B cell (primary cell): Measurements from ENCODE around the gene PHACTR1. TPM values are rescaled to one million over a fixed set of nuclear protein-coding genes. Genes with fewer than 3 reads are reported as not detected.

Experiments used
- ATAC-seq: fragments of 200-7000 bp; cut with Tn5 transposase; one replicate; pipeline ENCODE4 v1.10.0; 2021; ENCODE audit warnings: low read depth, mild to moderate bottlenecking, moderate number of reproducible peaks, moderate library complexity
- CTCF ChIA-PET: fragments of 350-600 bp; sonication (Branson Sonifier 250); formaldehyde crosslinking; loops from one replicate; lab custom pipeline; 2021; ENCODE audit warnings: antibody characterized with exemption, inconsistent platforms; lab: Charles Lee
- POLR2A ChIA-PET: fragments of 350-600 bp; sonication (Branson Sonifier 250); formaldehyde crosslinking; loops from one replicate; lab custom pipeline; 2021; ENCODE audit warnings: antibody characterized with exemption; lab: Charles Lee
- DNase-seq: peaks from one replicate; pipeline ENCODE4 v3.0.0; 2013
- H2AFZ ChIP-seq: 2 replicates; pipeline ENCODE4 v1.6.1; 2012; ENCODE audit warnings: mild to moderate bottlenecking, low read depth, low read length; ENCODE audit not compliant: insufficient read depth, poor library complexity, severe bottlenecking
- H3K27ac ChIP-seq, 2 donors: 1 replicate in 1 of 2; 2 replicates in 1 of 2; pipeline ENCODE4 v1.5.1; 2012 to 2013; ENCODE audit warnings: low read length in 2 of 2, mild to moderate bottlenecking in 2 of 2, moderate library complexity in 1 of 2
- H3K27me3 ChIP-seq, 4 experiments: fragments of 200-600 bp in 1 of 4; sonication (generic) in 1 of 4; replicated peaks in 1 of 4; 1 replicate in 2 of 4; 2 replicates in 2 of 4; pipeline versions ENCODE4 v1.6.1 to v1.7.0; 2013 to 2016; ENCODE audit warnings: low read length in 3 of 4, mild to moderate bottlenecking in 2 of 4, mixed read lengths in 1 of 4, moderate library complexity in 1 of 4; ENCODE audit not compliant: insufficient read depth in 4 of 4, control insufficient read depth in 3 of 4; ENCODE audit errors: control extremely low read depth in 1 of 4
- H3K36me3 ChIP-seq, 2 experiments: replicated peaks in 1 of 2; 1 replicate in 1 of 2; 2 replicates in 1 of 2; pipeline versions ENCODE4 v1.6.1 to v1.7.1; 2013; ENCODE audit warnings: low read length in 1 of 2; ENCODE audit not compliant: insufficient read depth in 2 of 2, control insufficient read depth in 1 of 2; ENCODE audit errors: control extremely low read depth in 1 of 2, extremely low read depth in 1 of 2
- H3K4me1 ChIP-seq, 2 donors: fragments of 200-600 bp in 1 of 2; sonication (generic) in 1 of 2; 1 replicate in 1 of 2; 2 replicates in 1 of 2; pipeline versions ENCODE4 v1.5.1 to v1.6.1; 2013 to 2017; ENCODE audit warnings: low read length in 2 of 2; ENCODE audit not compliant: control insufficient read depth in 2 of 2, insufficient read depth in 2 of 2
- H3K4me2 ChIP-seq: replicated peaks from 2 replicates; pipeline ENCODE3; 2012; ENCODE audit warnings: mild to moderate bottlenecking, low read depth, low read length; ENCODE audit not compliant: poor library complexity, severe bottlenecking
- H3K4me3 ChIP-seq, 5 experiments: fragments of 200-600 bp in 1 of 5; sonication (generic) in 1 of 5; 1 replicate in 3 of 5; 2 replicates in 2 of 5; pipeline versions ENCODE4 v1.5.1 to v1.7.0; 2011 to 2016; ENCODE audit warnings: low read length in 4 of 5, mild to moderate bottlenecking in 4 of 5, low read depth in 2 of 5, control low read depth in 1 of 5, moderate library complexity in 1 of 5; ENCODE audit not compliant: insufficient read depth in 1 of 5; ENCODE audit errors: control extremely low read depth in 1 of 5, extremely low read depth in 1 of 5
- H3K79me2 ChIP-seq: fragments of 200-600 bp; sonication (generic); one replicate; pipeline ENCODE4 v1.6.0; 2016; ENCODE audit warnings: low read length; ENCODE audit not compliant: control insufficient read depth, insufficient read depth
- H3K9ac ChIP-seq: fragments of 200-600 bp; sonication (generic); 2 replicates; pipeline ENCODE4 v1.6.1; 2017; ENCODE audit warnings: mild to moderate bottlenecking, low read length, moderate library complexity
- H3K9me3 ChIP-seq, 3 donors: one replicate each; pipeline versions ENCODE4 v1.6.1 to v1.7.1; 2013; ENCODE audit warnings: low read length in 2 of 3; ENCODE audit not compliant: control insufficient read depth in 2 of 3, insufficient read depth in 1 of 3; ENCODE audit errors: control extremely low read depth in 1 of 3
- H4K20me1 ChIP-seq: 2 replicates; pipeline ENCODE4 v1.6.0; 2012; ENCODE audit warnings: mild to moderate bottlenecking, low read length; ENCODE audit not compliant: insufficient read depth, control insufficient read depth, poor library complexity, severe bottlenecking
- H3K27ac Mint-ChIP-seq: one replicate; pipeline ENCODE4 v1.8.0; 2021; ENCODE audit warnings: mixed read lengths
- H3K27me3 Mint-ChIP-seq: one replicate; pipeline ENCODE4 v1.8.0; 2021; ENCODE audit warnings: mixed read lengths
- H3K4me1 Mint-ChIP-seq: one replicate; pipeline ENCODE4 v1.8.0; 2021; ENCODE audit warnings: mixed read lengths
- H3K4me3 Mint-ChIP-seq: one replicate; pipeline ENCODE4 v1.8.0; 2021; ENCODE audit warnings: mixed read lengths
- H3K9me3 Mint-ChIP-seq: one replicate; pipeline ENCODE4 v1.8.0; 2022; ENCODE audit warnings: mixed read lengths; ENCODE audit not compliant: insufficient read depth
- CTCF ChIP-seq: fragments of 200-600 bp; IDR thresholded peaks from one replicate; pipeline ENCODE4 v1.8.0; 2022; ENCODE audit warnings: antibody characterized with exemption, mild to moderate bottlenecking
- EZH2 ChIP-seq: IDR thresholded peaks from 2 replicates; pipeline ENCODE4 v1.6.1; 2012; ENCODE audit warnings: borderline replicate concordance, low read depth, mild to moderate bottlenecking, moderate library complexity, low read length; ENCODE audit not compliant: insufficient read depth, poor library complexity, severe bottlenecking
- WGBS: methylation state at CpG from one replicate; pipeline ENCODE4 v1.1.5; 2013; ENCODE audit warnings: missing lambda C conversion rate; ENCODE audit not compliant: insufficient coverage; 5-methylcytosine and 5-hydroxymethylcytosine counted together
- intact Hi-C: fragments of 100-400 bp; cut with micrococcal nuclease; formaldehyde crosslinking; loops from one replicate; pipeline ENCODE4 v1.10.0; 2022
- polyA plus RNA-seq: library from polyadenylated mRNA; depleted of rRNA; stranded (reverse); fragments of >200 nt; gene quantifications from 2 replicates; pipeline ENCODE4 v1.2.3, GENCODE V29; 2012
- total RNA-seq, 2 donors: library from RNA; stranded (reverse); fragments of 120-200 nt in 1 of 2; gene quantifications; 1 replicate in 1 of 2; 2 replicates in 1 of 2; pipeline versions ENCODE4 v1.2.3 to v1.2.4, GENCODE V29; 2013 to 2022

Gene PHACTR1
- total and polyA plus RNA-seq, 2 donors (not counting 1 experiment from before 2014, with no cell fraction given): 30.2 to 129 TPM

GRCh38 chr6:13076575-13076974 lies 360.0 kb downstream of the PHACTR1 start:
- Histone ChIP-seq H3K4me3 (no peak overlapping the region), H4K20me1 (no peaks in the 10 kb centered on the region), H2AFZ (no peak overlapping the region), H3K9ac (no peak overlapping the region), H3K9me3 (no peaks in the 10 kb centered on the region), H3K27me3 (no peaks in the 10 kb centered on the region), H3K4me2 (no peak overlapping the region), H3K79me2 (no peaks in the 10 kb centered on the region), H3K36me3 (no peaks in the 10 kb centered on the region), H3K4me1 (no peaks in the 10 kb centered on the region), H3K27ac (no peak overlapping the region)
- 100% methylated on average over 2 of the region's 3 CpGs for WGBS
- intact Hi-C loops: no loop called here
- Mint-ChIP-seq H3K9me3 (no peaks in the 10 kb centered on the region), H3K27me3 (peaks cover 40% of the 10 kb centered on the region), H3K27ac (no peak overlapping the region), H3K4me3 (no peak overlapping the region), H3K4me1 (no peaks in the 10 kb centered on the region)
- ATAC-seq: no peak
- ChIA-PET POLR2A (no interaction called here), CTCF (interaction anchor here (1.2 kb wide), 1 partner anchor 26 kb away, joined by 3 read pairs; no protein-coding TSS in a partner anchor)
- DNase-seq: no peak
- TF ChIP-seq EZH2: no peak
- no peak for TF ChIP-seq CTCF

- no peaks in the 10 kb centered on the region for H3K36me3 ChIP-seq
- peaks cover 43% of the 10 kb centered on the region for H3K27me3 Mint-ChIP-seq
- H3K79me2 ChIP-seq: no peaks in the 10 kb centered on the region
- no peak overlapping the region for H3K27ac ChIP-seq
- ATAC-seq: no peak
- no peak overlapping the region for H3K4me3 Mint-ChIP-seq
- POLR2A ChIA-PET: no interaction called here
- no peaks in the 10 kb centered on the region for H3K4me1 ChIP-seq
- no peaks in the 10 kb centered on the region for H4K20me1 ChIP-seq
- no peak overlapping the region for H3K27ac Mint-ChIP-seq
- H3K9me3 Mint-ChIP-seq: no peaks in the 10 kb centered on the region
- no peak overlapping the region for H3K4me2 ChIP-seq
- DNase-seq: no peak
- H3K9me3 ChIP-seq: no peaks in the 10 kb centered on the region
- CTCF ChIA-PET: interaction anchor here (0.7 to 1.2 kb wide), 2 partner anchors 25 to 254 kb away, joined by 3 read pairs; no protein-coding TSS in a partner anchor
- no peaks in the 10 kb centered on the region for H3K27me3 ChIP-seq
- no peak for TF ChIP-seq CTCF
- no peak for TF ChIP-seq EZH2
- no peak overlapping the region for H3K4me3 ChIP-seq
- no peak overlapping the region for H2AFZ ChIP-seq
- WGBS: no CpG with 5 or more reads among the region's 1 CpG
- intact Hi-C loops: no loop called here
- H3K9ac ChIP-seq: no peak overlapping the region
- H3K4me1 Mint-ChIP-seq: no peaks in the 10 kb centered on the region
Measured at GRCh38 chr6:13077117-13077516, 360.6 kb downstream of the PHACTR1 start.
